ENCODE measurements around the gene GLYATL3.

Gene GLYATL3

DNA sequence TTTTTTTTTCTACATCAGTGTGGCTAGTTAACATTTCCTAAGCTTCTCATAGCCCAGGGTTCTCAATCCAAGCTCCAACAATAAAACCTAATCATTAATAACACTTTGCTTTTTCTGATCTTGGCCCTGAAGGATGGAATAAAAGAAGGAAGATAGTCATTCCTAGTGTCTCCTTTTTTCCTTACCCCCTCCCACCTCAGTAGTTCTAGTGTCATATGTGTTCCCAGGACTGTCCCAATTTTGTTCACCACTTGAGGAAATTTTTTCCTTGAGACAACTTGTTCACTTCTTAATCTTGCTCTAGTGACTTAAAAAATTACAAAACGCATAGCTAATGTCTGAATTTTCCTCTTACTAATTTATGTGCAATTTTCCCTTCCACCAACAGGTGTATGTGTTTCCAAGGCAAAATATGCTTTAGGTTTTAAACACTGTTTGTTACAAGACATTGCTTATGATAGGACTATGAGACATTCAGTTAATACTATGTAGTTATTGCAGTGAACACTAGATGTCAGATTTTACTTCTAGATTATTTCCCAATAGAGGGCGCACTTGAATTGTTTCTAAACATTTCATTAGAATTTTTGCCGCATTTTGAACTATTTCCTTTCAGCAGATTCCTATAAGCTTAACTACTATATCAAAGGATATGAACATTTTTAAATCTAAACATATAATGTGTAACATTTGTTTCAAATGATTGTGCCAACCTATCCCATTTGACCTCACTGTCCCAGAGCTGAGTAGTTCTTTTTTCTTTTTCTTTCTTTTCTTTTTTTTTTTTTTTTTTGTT lies 32.2 kb downstream of the GLYATL3 start:
- Histone ChIP-seq H3K9ac (ENCODE audit: insufficient read length) (no peak overlapping the region), H3K4me3 (no peak overlapping the region)
- peak; percentile 83 for DNase-seq (ENCODE audit: low read depth, low spot score)

DNA sequence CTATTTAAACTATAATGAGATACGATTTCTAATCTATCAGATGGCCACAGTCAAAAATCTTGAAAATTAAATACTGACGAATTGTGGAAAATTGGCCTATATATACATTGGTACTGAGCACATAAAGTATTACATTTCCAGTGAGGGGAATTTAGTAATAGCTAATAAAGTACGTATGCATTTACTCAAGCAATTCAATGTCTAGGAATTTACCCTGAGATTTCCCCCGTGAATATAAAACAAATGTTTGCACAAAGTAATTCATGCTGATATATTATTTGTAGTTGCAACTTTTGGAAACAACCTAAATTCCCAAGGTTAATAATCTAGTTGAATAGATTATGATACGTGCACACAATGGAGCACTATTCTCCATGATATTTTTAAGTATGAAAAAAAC lies 36.1 kb downstream of the GLYATL3 start:
- Histone ChIP-seq H3K9ac (ENCODE audit: insufficient read length) (no peak overlapping the region), H3K9me3 (ENCODE audit: low read depth, low read length) (no peaks in the 10 kb centered on the region), H3K27ac (no peak overlapping the region), H3K4me3 (no peak overlapping the region), H3K36me3 (ENCODE audit: insufficient read depth, low read length) (no peaks in the 10 kb centered on the region)
- no peak for DNase-seq (ENCODE audit: low read depth, low spot score)
- TF ChIP-seq EZH2 (IDR thresholded peaks at IDR 0.05), result no peak
- TF ChIP-seq FOXP2 (optimal IDR thresholded peaks at IDR 0.05; ENCODE audit: control extremely low read depth, extremely low read length, insufficient read depth), result no peak
- TF ChIP-seq POLR2AphosphoS5 (IDR thresholded peaks at IDR 0.05; ENCODE audit: borderline replicate concordance, low read depth, low read length), result no peak

More for the DNA sequence above, 32.2 kb downstream of the GLYATL3 start:
- no peak overlapping the region for H3K27ac ChIP-seq
- no peaks in the 10 kb centered on the region for H3K9me3 ChIP-seq (ENCODE audit: low read depth, low read length)
- TF ChIP-seq POLR2AphosphoS5 (IDR thresholded peaks at IDR 0.05; ENCODE audit: borderline replicate concordance, low read depth, low read length) (no peak), EZH2 (IDR thresholded peaks at IDR 0.05) (no peak), FOXP2 (optimal IDR thresholded peaks at IDR 0.05; ENCODE audit: control extremely low read depth, extremely low read length, insufficient read depth) (no peak)
- H3K36me3 ChIP-seq (ENCODE audit: insufficient read depth, low read length), result no peaks in the 10 kb centered on the region

DNA sequence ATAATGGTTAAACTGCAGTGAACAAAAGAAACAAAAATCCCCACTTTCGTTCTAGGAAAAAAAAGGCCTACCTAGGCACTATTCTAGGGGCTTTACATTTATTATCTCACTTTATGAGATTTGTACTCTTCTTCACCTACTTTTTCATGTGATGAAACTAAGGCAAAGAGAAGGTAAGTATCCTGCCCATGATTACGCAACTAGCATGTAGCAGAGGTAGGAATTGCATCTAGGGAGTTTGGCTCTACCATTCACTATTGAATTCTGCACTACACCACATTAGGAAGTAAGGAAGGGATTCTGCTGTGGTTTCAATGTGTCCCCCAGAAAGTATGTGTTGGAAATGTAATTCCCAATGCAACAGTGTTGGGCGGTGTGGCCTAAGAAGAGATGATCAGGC lies 39.4 kb downstream of the GLYATL3 start:
- DNase-seq (ENCODE audit: low read depth, low spot score), result no peak
- no peak for TF ChIP-seq POLR2AphosphoS5 (IDR thresholded peaks at IDR 0.05; ENCODE audit: borderline replicate concordance, low read depth, low read length)
- no peak for TF ChIP-seq FOXP2 (optimal IDR thresholded peaks at IDR 0.05; ENCODE audit: control extremely low read depth, extremely low read length, insufficient read depth)
- TF ChIP-seq EZH2 (IDR thresholded peaks at IDR 0.05), result no peak
- Histone ChIP-seq H3K36me3 (ENCODE audit: insufficient read depth, low read length) (no peaks in the 10 kb centered on the region), H3K9me3 (ENCODE audit: low read depth, low read length) (no peaks in the 10 kb centered on the region), H3K27ac (no peak overlapping the region), H3K9ac (ENCODE audit: insufficient read length) (no peak overlapping the region), H3K4me3 (no peak overlapping the region)

DNA sequence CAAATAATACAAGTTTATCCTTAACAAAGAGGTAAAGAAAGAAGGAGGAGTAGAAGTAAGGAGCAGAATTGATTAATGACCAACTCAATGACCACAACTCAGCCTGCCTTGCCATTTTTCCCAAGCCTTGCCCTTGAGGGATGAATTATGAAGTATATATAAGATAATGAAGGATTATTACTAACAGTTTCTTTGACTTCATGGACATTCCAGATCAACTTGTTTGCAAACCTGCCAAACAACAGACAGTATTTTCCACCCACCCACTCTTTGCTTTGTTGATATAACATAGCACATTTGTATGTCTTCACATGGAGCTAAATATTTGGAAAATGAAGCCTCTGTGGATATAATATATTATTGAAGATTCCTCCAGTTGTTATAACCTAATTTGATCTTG lies 40.9 kb downstream of the GLYATL3 start:
- Histone ChIP-seq H3K36me3 (ENCODE audit: insufficient read depth, low read length) (no peaks in the 10 kb centered on the region), H3K4me3 (peak overlapping the region; percentile 9; the same call in 1 of the 2 replicates), H3K9ac (ENCODE audit: insufficient read length) (peak overlapping the region; percentile 40), H3K9me3 (ENCODE audit: low read depth, low read length) (no peaks in the 10 kb centered on the region), H3K27ac (peak overlapping the region; percentile 95)
- TF ChIP-seq POLR2AphosphoS5 (IDR thresholded peaks at IDR 0.05; ENCODE audit: borderline replicate concordance, low read depth, low read length), result no peak
- TF ChIP-seq EZH2 (IDR thresholded peaks at IDR 0.05), result no peak
- TF ChIP-seq FOXP2 (optimal IDR thresholded peaks at IDR 0.05; ENCODE audit: control extremely low read depth, extremely low read length, insufficient read depth), result no peak
- peak; percentile 26 for DNase-seq (ENCODE audit: low read depth, low spot score)

DNA sequence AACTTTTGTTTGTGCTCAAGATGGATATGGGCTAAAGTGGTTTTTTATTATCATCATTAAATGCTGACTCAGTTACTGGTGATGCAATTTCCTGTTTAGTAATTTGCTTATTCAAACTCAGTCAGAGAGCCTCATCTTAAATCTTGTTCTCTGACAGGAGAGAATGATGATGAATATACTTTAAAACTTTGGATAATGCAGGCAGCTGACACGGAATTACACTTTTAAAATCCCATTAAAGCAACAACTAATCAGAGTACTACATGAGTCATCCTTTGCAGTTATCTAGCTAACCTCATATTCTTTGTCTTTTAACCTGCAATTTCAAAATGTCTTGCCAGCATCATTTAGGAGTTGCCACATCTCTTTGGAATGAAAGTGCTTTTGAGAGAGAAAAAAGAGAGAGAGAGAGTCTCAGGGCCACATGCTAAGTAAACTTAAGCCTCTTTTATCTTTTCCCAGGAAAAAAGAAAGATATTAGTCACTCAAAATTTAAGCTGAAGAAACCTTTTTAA lies 41.5 kb downstream of the GLYATL3 start:
- Histone ChIP-seq H3K9me3 (ENCODE audit: low read depth, low read length) (no peaks in the 10 kb centered on the region), H3K36me3 (ENCODE audit: insufficient read depth, low read length) (no peaks in the 10 kb centered on the region), H3K4me3 (peak overlapping the region; percentile 59), H3K27ac (peak overlapping the region; percentile 95), H3K9ac (ENCODE audit: insufficient read length) (peak overlapping the region; percentile 72)
- TF ChIP-seq POLR2AphosphoS5 (IDR thresholded peaks at IDR 0.05; ENCODE audit: borderline replicate concordance, low read depth, low read length) (peak; percentile 65; the same call in 1 of the 2 replicates), FOXP2 (optimal IDR thresholded peaks at IDR 0.05; ENCODE audit: control extremely low read depth, extremely low read length, insufficient read depth) (peak; percentile 48), EZH2 (IDR thresholded peaks at IDR 0.05) (no peak)
- DNase-seq (ENCODE audit: low read depth, low spot score), result peak; percentile 98

DNA sequence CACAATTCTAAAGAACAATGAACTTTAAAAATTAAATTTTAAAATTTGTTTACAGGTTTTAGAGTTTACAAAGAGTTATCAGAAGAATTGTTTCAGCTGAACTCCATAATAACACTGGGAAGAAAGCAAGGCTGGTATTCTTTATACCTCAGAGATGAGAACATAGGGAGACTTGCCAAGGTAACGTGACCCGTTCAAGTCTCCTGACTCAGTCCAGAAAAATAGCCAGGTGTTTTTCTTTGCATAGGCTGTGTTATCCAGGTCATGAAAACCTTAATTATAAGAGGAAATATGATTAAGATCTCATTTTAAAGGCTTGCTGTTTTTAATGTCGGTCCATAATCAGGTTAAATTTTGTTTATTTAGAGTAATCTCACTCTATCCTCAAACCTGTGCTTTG lies 42.2 kb downstream of the GLYATL3 start:
- Histone ChIP-seq H3K9ac (ENCODE audit: insufficient read length) (peak overlapping the region; percentile 72), H3K9me3 (ENCODE audit: low read depth, low read length) (no peaks in the 10 kb centered on the region), H3K27ac (peak overlapping the region; percentile 95), H3K4me3 (peak overlapping the region; percentile 59), H3K36me3 (ENCODE audit: insufficient read depth, low read length) (no peaks in the 10 kb centered on the region)
- TF ChIP-seq POLR2AphosphoS5 (IDR thresholded peaks at IDR 0.05; ENCODE audit: borderline replicate concordance, low read depth, low read length), result no peak
- no peak for TF ChIP-seq FOXP2 (optimal IDR thresholded peaks at IDR 0.05; ENCODE audit: control extremely low read depth, extremely low read length, insufficient read depth)
- no peak for TF ChIP-seq EZH2 (IDR thresholded peaks at IDR 0.05)
- DNase-seq (ENCODE audit: low read depth, low spot score), result no peak

DNA sequence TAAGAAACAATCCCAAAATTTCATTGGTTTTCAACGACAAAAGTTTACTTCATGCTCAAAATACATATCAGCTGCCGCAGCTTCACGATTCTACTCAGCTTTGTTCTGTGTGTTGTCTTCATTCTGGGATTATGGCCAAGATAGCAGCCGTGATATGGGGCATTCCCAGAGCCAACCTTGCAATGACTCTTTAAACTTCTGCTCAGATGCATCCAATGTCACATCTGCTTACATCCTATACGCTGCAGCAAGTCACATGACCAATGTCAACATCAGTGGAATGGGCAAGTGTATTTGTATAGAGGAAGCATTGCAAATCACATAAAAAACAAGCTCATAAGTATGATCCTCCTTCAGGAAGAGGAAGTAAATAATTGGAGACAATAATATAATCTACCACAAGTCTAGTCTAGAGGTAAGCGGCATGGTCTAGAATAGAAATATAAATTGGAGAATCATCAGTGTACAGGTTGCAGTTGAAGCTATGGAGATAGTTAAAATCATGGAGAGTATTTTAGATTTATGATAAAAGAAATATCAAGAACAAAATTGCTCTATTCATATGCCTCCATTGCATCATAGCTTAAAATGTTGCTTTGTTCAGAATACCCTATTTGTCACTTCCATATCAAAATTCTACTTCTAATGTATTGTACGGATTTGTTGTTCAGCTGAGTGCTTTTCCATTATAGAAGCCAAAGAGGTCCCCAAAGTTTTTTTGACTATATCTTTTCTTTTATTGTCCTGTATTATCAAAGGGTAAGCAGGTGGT lies 43.5 kb downstream of the GLYATL3 start:
- no peak overlapping the region for H3K27ac ChIP-seq
- no peaks in the 10 kb centered on the region for H3K36me3 ChIP-seq (ENCODE audit: insufficient read depth, low read length)
- no peak for TF ChIP-seq EZH2 (IDR thresholded peaks at IDR 0.05)
- TF ChIP-seq FOXP2 (optimal IDR thresholded peaks at IDR 0.05; ENCODE audit: control extremely low read depth, extremely low read length, insufficient read depth), result no peak
- TF ChIP-seq POLR2AphosphoS5 (IDR thresholded peaks at IDR 0.05; ENCODE audit: borderline replicate concordance, low read depth, low read length), result no peak
- H3K9ac ChIP-seq (ENCODE audit: insufficient read length), result no peak overlapping the region
- H3K4me3 ChIP-seq, result no peak overlapping the region
- no peak for DNase-seq (ENCODE audit: low read depth, low spot score)
- H3K9me3 ChIP-seq (ENCODE audit: low read depth, low read length), result no peaks in the 10 kb centered on the region

DNA sequence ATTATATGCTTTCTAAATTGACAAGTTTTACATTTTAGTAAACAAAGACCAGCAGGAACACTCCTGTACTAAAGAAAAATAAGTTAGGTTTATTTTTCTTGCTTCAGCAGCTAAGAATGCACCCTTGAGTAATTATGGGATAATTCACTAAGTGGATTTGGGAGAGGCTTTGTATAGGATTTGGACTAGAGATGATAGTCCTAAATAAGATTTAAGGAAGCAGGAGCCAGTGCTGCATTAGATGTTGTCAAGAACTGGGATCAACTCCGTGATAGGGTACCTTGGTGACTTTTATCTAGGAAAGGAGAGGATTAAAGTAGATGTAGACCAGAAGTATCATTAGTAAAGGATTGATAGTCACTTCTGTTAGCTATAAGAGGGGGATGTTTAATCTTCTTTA lies 46.6 kb downstream of the GLYATL3 start:
- Histone ChIP-seq H3K9ac (ENCODE audit: insufficient read length) (no peak overlapping the region), H3K4me3 (no peak overlapping the region), H3K27ac (no peak overlapping the region), H3K36me3 (ENCODE audit: insufficient read depth, low read length) (no peaks in the 10 kb centered on the region), H3K9me3 (ENCODE audit: low read depth, low read length) (no peaks in the 10 kb centered on the region)
- DNase-seq (ENCODE audit: low read depth, low spot score), result no peak
- no peak for TF ChIP-seq FOXP2 (optimal IDR thresholded peaks at IDR 0.05; ENCODE audit: control extremely low read depth, extremely low read length, insufficient read depth)
- TF ChIP-seq EZH2 (IDR thresholded peaks at IDR 0.05), result no peak
- TF ChIP-seq POLR2AphosphoS5 (IDR thresholded peaks at IDR 0.05; ENCODE audit: borderline replicate concordance, low read depth, low read length), result no peak
